Ishikawa (cell line): ENCODE results near the gene CLASP1.
A peak's percentile ranks its signal among the peaks of the same experiment; 100 is the strongest.

Experiments
- CEBPB ChIP-seq: IDR thresholded peaks from 2 replicates; pipeline ENCODE4 v1.6.1; 2012
- CREB1 ChIP-seq: IDR thresholded peaks from 2 replicates; pipeline ENCODE4 v1.6.1; 2012; ENCODE audit warnings: low read depth
- EGR1 ChIP-seq: IDR thresholded peaks from 2 replicates; pipeline ENCODE4 v1.6.1; 2012
- EP300 ChIP-seq: IDR thresholded peaks from 2 replicates; pipeline ENCODE4 v1.6.1; 2012; ENCODE audit warnings: borderline replicate concordance
- FOXM1 ChIP-seq: IDR thresholded peaks from 2 replicates; pipeline ENCODE4 v1.6.1; 2012; ENCODE audit warnings: low read depth, borderline replicate concordance
- MAX ChIP-seq: IDR thresholded peaks from 2 replicates; pipeline ENCODE4 v1.6.1; 2012
- NFIC ChIP-seq: IDR thresholded peaks from 2 replicates; pipeline ENCODE4 v1.6.1; 2012
- RAD21 ChIP-seq: IDR thresholded peaks from 2 replicates; pipeline ENCODE4 v1.6.1; 2012; ENCODE audit warnings: low read depth
- TAF1 ChIP-seq: IDR thresholded peaks from 2 replicates; pipeline ENCODE4 v1.6.1; 2012; ENCODE audit warnings: low read depth, mild to moderate bottlenecking
- TCF12 ChIP-seq: IDR thresholded peaks from 2 replicates; pipeline ENCODE4 v1.6.1; 2012; ENCODE audit warnings: low read depth
- TEAD4 ChIP-seq: IDR thresholded peaks from 2 replicates; pipeline ENCODE4 v1.6.1; 2012
- YY1 ChIP-seq: IDR thresholded peaks from 2 replicates; pipeline ENCODE4 v1.6.1; 2012; ENCODE audit warnings: low read depth
- ZBTB7A ChIP-seq: IDR thresholded peaks from 2 replicates; pipeline ENCODE4 v1.6.1; 2012; ENCODE audit warnings: low read depth
- TF ChIP-seq, protein P1 (sequence below): IDR thresholded peaks from 2 replicates; pipeline ENCODE4 v1.6.1; 2012; ENCODE audit warnings: low read depth, mild to moderate bottlenecking
- TF ChIP-seq, protein P2 (sequence below): IDR thresholded peaks from 2 replicates; pipeline ENCODE4 v1.6.1; 2012

Gene CLASP1

DNA sequence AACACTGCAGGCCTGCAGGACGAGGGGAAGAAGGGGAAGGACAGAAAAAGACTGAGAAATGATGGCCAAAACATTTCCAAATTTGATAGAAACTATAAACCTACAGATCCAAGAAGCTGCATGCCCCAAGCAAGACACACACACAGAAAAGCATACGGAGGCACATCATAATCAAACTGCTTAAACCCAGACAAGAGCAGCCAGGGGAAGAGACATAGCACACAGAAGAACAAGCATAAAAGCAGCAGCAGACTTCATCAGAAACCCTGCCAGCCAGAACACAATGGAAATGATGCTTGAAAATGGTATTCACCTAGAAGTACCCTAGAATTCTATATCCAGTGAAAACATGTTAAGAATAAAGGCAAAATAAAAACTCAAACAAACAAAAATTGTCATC lies 175.8 kb downstream of the CLASP1 start:
- TF ChIP-seq, protein P1, sequence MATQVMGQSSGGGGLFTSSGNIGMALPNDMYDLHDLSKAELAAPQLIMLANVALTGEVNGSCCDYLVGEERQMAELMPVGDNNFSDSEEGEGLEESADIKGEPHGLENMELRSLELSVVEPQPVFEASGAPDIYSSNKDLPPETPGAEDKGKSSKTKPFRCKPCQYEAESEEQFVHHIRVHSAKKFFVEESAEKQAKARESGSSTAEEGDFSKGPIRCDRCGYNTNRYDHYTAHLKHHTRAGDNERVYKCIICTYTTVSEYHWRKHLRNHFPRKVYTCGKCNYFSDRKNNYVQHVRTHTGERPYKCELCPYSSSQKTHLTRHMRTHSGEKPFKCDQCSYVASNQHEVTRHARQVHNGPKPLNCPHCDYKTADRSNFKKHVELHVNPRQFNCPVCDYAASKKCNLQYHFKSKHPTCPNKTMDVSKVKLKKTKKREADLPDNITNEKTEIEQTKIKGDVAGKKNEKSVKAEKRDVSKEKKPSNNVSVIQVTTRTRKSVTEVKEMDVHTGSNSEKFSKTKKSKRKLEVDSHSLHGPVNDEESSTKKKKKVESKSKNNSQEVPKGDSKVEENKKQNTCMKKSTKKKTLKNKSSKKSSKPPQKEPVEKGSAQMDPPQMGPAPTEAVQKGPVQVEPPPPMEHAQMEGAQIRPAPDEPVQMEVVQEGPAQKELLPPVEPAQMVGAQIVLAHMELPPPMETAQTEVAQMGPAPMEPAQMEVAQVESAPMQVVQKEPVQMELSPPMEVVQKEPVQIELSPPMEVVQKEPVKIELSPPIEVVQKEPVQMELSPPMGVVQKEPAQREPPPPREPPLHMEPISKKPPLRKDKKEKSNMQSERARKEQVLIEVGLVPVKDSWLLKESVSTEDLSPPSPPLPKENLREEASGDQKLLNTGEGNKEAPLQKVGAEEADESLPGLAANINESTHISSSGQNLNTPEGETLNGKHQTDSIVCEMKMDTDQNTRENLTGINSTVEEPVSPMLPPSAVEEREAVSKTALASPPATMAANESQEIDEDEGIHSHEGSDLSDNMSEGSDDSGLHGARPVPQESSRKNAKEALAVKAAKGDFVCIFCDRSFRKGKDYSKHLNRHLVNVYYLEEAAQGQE, result no peak
- TF ChIP-seq CREB1 (no peak), TEAD4 (no peak), EP300 (no peak), FOXM1 (no peak), RAD21 (no peak), CEBPB (no peak), MAX (no peak), TCF12 (no peak), NFIC (no peak), TAF1 (no peak), EGR1 (no peak), YY1 (no peak), ZBTB7A (no peak)
- TF ChIP-seq, protein P2, sequence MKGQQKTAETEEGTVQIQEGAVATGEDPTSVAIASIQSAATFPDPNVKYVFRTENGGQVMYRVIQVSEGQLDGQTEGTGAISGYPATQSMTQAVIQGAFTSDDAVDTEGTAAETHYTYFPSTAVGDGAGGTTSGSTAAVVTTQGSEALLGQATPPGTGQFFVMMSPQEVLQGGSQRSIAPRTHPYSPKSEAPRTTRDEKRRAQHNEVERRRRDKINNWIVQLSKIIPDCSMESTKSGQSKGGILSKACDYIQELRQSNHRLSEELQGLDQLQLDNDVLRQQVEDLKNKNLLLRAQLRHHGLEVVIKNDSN, result no peak

GRCh38 chr2:121472470-121472993 lies 176.7 kb downstream of the CLASP1 start:
- TF ChIP-seq FOXM1, result no peak
- TF ChIP-seq CREB1, result no peak
- no peak for TF ChIP-seq RAD21
- no peak for TF ChIP-seq EGR1
- TF ChIP-seq TEAD4, result no peak
- no peak for TF ChIP-seq TAF1
- TF ChIP-seq TCF12, result no peak
- no peak for TF ChIP-seq YY1
- no peak for TF ChIP-seq ZBTB7A

DNA sequence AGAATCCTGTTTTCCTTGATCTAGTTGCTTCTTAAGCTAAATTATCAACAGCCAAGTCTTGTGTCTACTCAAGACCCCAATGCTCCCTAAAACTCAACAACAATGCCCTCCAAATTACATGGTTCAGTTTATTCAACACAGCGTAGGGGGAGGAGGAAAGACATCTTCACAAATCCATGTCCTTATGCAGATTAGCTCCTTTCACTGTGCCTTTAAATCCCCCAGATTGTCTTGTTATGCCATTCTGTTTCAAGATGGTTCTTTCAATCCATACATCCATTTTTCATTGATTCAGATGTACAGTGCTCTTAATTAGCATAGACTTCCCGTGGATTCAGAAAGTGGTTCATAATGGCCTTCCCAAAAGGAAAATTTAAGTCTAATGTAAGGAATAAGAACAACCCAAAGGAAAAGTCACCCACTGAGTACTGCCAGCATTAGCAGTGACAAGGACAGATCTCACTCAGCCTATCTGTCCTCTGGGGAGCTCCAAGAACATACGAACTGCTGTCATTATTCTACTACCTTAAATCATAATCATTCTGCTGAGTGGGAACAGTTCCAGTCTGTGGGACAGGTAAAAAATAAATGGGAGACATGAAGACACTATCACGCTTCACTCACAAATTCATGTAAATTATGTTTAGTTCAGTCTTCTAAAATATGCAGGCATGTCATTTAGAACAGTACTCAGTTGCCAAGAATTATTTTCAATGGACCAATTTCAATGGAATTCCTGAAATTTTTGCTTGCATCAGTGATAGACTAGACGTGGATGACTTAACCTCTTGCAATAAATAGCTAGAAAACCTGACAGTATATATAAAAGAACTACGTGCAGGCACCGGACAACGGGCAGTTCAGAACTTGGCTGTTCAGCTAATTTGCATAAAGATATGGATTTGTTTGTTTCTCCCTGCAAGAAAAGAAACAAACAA lies 177.5 kb downstream of the CLASP1 start:
- TF ChIP-seq EP300 (no peak), MAX (no peak), ZBTB7A (no peak), NFIC (peak; percentile 61), EGR1 (no peak), CEBPB (peak; percentile 33; the same call in 1 of the 2 replicates), TEAD4 (peak; percentile 89), TCF12 (no peak), TAF1 (no peak), RAD21 (no peak), YY1 (no peak), FOXM1 (no peak), CREB1 (no peak)
- TF ChIP-seq, protein P2, result no peak
- TF ChIP-seq, protein P1, result no peak

DNA sequence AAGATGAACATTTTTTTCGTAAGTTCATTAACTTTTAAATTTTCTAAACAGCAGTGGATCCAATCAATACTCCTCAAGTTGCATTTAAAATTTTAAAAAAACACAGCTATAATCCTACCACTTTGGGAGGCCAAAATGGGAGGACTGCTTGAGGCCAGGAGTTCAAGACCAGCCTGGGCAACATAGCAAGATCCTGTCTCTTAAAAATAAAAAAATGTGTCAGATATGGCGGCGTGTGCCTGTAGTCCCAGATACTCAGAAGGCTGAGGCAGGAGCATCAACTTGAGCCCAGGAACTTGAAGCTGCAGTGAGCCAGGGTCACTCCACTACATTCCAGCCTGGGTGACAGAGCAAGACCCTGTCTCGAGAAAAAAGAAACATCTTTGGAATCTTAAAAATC lies 178.3 kb downstream of the CLASP1 start:
- TF ChIP-seq EGR1 (no peak), CEBPB (no peak), TAF1 (no peak), FOXM1 (no peak)

- TF ChIP-seq MAX, result no peak
- TF ChIP-seq, protein P1, result no peak
- no peak for TF ChIP-seq EGR1
- no peak for TF ChIP-seq TAF1
- TF ChIP-seq TEAD4, result no peak
- TF ChIP-seq CEBPB, result no peak
- no peak for TF ChIP-seq RAD21
- no peak for TF ChIP-seq NFIC
- no peak for TF ChIP-seq TCF12
- TF ChIP-seq EP300, result no peak
- TF ChIP-seq, protein P2, result no peak
- TF ChIP-seq YY1, result no peak
- TF ChIP-seq FOXM1, result no peak
- no peak for TF ChIP-seq ZBTB7A
- no peak for TF ChIP-seq CREB1
Measured at GRCh38 chr2:121469356-121469755, 179.9 kb downstream of the CLASP1 start.
